Measurements from ENCODE around the gene TOX3.

GRCh38 chr16:52467753-52468152, 79.2 kb downstream of the TOX3 start:
- TF ChIP-seq POLR2AphosphoS5 (IDR thresholded peaks at IDR 0.05; ENCODE audit: borderline replicate concordance, low read depth, low read length) (no peak), EZH2 (IDR thresholded peaks at IDR 0.05) (no peak), FOXP2 (optimal IDR thresholded peaks at IDR 0.05; ENCODE audit: control extremely low read depth, extremely low read length, insufficient read depth) (no peak)

All from SK-N-MC (cell line).